Stimulated activated CD8-positive, alpha-beta memory T cell treated with anti-CD3 and anti-CD28 coated beads, Interleukin-2, amount 100 ng/mL, for 48 hours (primary cell): ENCODE results near the gene MAL.

Experiments used
- DNase-seq, 2 donors: peaks; one replicate each; pipeline ENCODE4 v3.0.0-alpha.2; 2020; ENCODE audit warnings: low read depth in 2 of 2

The MAL gene

GRCh38 chr2:95048825-95049682 lies 23.5 kb downstream of the MAL start:
- no peak for DNase-seq

GRCh38 chr2:95049683-95049955 lies 24.1 kb downstream of the MAL start:
- no peak for DNase-seq

DNA sequence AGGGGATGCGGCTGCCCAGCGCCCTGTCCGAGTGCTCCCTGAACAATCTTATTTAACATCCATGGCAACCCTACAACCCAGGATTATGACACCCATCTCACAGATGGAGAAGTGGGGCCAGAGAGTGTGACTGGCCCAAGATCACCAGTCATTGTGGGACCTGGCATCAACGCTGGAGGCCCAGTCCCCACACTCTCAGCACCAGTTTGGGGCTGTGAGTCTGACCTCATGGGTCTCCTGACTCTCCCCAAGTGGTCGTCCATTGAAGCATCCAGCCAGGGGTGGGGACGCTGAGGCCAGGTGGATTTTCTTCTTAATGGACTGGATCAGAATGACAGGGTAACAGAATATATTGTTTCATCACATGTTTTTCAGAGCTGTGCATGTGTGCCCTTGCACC lies 24.5 kb downstream of the MAL start:
- DNase-seq = no peak

- DNase-seq = no peak
These were observed 25.1 kb downstream of the MAL start for GRCh38 chr2:95050385-95051300.

DNA sequence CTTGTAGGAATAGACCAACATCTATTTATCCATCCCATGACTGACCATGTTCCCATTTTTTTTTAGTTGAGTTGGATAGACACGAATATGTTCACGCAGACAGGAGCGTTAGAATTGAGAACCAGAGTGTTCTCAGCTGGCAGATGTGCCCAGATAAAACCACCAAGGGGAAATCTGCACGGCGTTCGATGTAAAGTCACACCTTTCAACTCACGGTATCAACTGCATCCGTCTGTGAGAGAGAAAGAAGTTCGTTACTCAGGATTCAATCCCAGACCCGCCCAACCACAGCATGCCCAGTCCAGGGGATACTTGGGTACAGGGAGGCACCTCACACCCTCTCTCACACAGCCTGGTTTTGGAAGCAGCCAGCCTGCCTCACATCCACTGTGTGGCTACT lies 26.1 kb downstream of the MAL start:
- no peak for DNase-seq

- DNase-seq = no peak
These were observed 26.8 kb downstream of the MAL start for GRCh38 chr2:95052307-95052706.

- DNase-seq = no peak
These were observed 27.4 kb downstream of the MAL start for GRCh38 chr2:95052804-95053479.

DNA sequence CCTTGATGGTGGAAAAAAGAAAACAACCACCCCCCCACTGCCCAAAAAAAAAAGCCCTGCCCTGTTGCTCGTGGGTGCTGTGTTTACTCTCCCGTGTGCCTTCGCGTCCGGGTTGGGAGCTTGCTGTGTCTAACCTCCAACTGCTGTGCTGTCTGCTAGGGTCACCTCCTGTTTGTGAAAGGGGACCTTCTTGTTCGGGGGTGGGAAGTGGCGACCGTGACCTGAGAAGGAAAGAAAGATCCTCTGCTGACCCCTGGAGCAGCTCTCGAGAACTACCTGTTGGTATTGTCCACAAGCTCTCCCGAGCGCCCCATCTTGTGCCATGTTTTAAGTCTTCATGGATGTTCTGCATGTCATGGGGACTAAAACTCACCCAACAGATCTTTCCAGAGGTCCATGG lies 28.0 kb downstream of the MAL start:
- no peak for DNase-seq

GRCh38 chr2:95054016-95054415 lies 28.5 kb downstream of the MAL start:
- DNase-seq = no peak

DNA sequence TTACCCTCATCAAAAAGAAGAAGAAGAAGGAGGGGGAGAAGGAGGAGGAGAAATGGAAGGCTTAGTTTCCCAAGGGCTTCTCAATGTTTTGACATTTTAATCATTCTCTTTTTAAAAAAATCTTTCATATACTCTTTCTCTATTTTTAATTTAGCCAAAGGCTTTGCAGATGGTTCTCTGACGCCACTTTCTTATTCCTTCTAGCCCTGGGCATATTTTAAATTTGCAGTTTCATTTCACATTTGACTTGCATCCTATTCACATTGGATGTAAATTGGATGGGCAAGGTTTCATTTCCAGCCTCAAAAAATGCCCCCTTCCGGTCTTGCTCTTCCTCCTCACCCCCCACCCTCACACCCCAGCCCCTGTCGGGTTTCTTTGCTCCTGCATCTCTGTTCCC lies 29.8 kb downstream of the MAL start:
- no peak for DNase-seq

GRCh38 chr2:95056044-95056443 lies 30.5 kb downstream of the MAL start:
- no peak for DNase-seq

- no peak for DNase-seq
These were observed 31.3 kb downstream of the MAL start for GRCh38 chr2:95056461-95057459.

DNA sequence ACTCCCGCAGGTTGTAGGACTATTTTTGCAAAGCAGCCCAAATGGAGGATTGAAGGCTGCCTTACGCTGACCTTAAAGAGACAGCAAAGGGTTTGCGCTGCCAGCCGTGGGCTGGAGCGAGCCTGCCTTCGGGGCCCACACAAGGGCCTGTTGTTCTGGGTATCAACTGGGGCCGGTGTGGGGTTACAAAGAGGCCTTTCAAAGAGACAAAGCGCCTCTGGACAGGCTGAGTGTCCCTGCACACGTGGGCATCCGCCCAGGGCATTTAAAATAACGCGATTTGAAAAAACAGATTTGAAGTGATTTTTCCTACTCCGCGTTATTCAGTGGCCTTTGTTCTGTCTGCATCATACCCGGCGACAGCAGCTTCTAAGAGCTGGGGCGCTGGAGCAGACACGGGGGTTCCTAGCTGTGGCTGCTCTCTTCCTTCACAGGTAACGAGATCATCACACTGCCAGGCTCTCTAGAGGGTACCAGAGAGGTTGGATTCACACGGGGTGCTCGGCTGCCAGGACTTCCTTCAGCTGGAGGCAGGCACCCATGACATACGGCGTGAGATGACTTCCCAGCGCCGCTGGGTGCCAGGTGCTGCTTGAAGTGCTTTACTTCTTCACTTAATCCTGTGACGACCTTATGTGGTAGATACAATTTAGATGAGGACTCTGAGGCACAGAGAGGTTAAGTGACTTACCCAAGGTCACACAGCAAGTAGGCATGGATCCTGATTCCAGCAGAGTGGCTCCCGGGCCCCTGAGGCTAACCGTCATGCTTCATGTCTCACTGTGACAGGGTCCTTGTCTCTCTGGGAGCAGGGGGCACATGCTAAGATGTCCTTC lies 32.2 kb downstream of the MAL start:
- DNase-seq = no peak

GRCh38 chr2:95058466-95058988 lies 33.0 kb downstream of the MAL start:
- no peak for DNase-seq

DNA sequence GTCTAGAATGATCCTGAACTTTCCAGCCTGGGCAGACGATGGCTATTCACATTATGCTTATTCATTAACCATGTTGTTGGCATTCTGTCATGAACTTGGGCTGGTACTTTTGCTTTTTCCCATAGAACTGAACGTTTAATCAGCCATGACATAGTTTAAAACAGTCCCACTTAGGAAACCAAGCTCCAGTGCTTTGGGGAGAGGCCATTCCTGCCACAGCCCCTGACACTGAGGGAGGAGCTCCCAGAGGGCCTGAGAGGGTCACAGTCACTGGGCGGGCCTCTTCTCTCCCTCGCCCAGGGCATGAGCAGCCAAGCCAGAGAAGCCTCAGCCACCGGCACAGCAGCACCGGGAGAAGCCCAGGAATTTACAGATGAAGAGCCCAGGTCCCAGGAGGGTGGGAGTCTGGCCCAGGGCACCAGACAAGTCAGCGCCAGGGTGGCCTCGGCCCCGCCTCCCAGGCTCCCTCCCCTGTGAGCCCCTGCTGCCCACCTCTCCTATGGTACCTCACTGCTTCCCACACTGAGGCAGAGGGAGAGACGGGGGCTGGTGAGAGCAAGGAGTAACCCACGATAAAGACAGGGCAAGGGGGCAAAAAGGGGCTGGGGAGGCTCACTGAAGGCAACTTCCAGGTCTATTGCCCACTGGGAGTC lies 33.6 kb downstream of the MAL start:
- no peak for DNase-seq

- no peak for DNase-seq
These were observed 34.3 kb downstream of the MAL start for GRCh38 chr2:95059656-95060370.

DNA sequence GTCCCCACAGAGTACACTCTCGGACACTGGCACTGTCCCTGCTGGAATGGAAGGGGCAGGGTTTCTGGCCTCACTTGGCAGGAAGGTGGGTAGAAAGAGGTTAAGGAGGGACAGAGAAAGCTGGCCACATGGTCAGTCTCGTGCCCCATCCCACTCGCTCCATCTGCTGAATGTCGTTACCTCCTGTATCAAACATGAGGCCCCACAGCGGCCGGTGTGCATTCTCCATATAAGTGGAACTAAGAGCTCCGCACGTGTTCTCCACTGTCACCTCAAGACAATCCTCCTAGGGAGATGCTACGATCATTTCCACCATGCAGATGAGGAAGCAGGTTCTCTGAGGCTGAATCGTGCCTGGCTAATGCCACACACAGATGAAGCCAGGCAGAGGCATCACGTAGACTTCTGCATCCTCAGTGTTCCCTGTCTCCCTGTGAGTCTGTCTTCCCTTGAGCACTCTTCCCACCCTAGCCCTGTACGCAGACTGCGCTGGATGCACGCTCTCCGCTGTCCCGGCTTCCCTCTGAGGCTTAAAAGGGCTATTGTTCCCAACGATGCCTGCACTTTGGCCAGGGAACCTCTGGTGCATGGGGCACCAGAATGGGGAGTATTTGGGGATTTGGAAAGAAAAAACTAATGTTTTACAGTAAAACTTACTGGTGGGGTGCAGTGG lies 35.1 kb downstream of the MAL start:
- no peak for DNase-seq

DNA sequence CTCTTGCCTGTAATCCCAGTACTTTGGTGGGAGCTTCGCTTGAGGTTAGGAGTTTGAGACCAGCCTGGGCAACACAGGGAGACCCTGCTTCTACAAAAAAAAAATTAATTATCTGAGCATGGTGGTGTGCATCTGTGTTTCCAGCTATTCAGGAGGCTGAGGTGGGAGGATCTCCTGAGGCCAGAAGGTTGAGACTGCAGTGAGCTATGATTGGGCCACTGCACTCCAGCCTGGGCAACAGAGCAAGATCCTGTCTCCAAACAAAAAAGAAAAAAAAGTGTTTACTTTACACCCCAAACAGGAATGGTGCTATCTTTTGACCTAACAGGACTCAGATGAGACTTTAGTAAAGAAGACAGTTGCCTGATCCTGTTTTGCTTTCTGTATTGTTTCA lies 35.6 kb downstream of the MAL start:
- no peak for DNase-seq
